HCT116 (cell line): ENCODE data around the gene KCNIP4. TPM values are rescaled to one million over a fixed set of nuclear protein-coding genes. Genes with fewer than 3 reads are reported as not detected.

Experiments
- ATAC-seq: fragments of 200-7000 bp; cut with Tn5 transposase; 2 replicates; pipeline ENCODE4 v1.9.1; 2020; ENCODE audit warnings: mild to moderate bottlenecking, moderate library complexity
- BruUV-seq: library from RNA; stranded (reverse); fragments of 400-500 nt; replicated peaks from 2 replicates; lab custom pipeline; 2021; lab: Mats Ljungman, UMichigan
- CTCF ChIA-PET: fragments of 300-600 bp; sonication (Branson Sonifier 250); formaldehyde crosslinking; loops from one replicate; lab custom pipeline; 2021; ENCODE audit warnings: antibody characterized with exemption; lab: Charles Lee
- POLR2A ChIA-PET: fragments of 300-600, 350-600 bp; sonication (Branson Sonifier 250); formaldehyde crosslinking; loops from one replicate; lab custom pipeline; 2021; ENCODE audit warnings: antibody characterized with exemption; lab: Charles Lee
- RAD21 ChIA-PET, 2 experiments: fragments of 300-600 bp; sonication (Branson Sonifier 250); formaldehyde crosslinking; loops; one replicate each; lab custom pipeline; 2023; ENCODE audit warnings: low total read pairs in 2 of 2; ENCODE audit not compliant: uncharacterized antibody in 2 of 2, unreplicated experiment in 2 of 2, low non-redundant PET in 1 of 2; lab: Charles Lee
- DNase-seq: peaks from one replicate; pipeline ENCODE4 v3.0.0-alpha.2; 2010; ENCODE audit warnings: low read depth, low spot score
- H2AFZ ChIP-seq: fragments of 200-600 bp; shearing (Covaris generic), sonication (generic); 2 replicates; pipeline ENCODE4 v1.6.1; 2017; ENCODE audit warnings: low read depth, mixed run types, mixed read lengths, antibody characterized with exemption, low read length; ENCODE audit not compliant: poor library complexity, severe bottlenecking
- H3K27ac ChIP-seq: 2 replicates; pipeline ENCODE4 v1.5.1; 2012; ENCODE audit warnings: low read depth, low read length
- H3K27me3 ChIP-seq: fragments of 200-600 bp; sonication (generic); 2 replicates; pipeline ENCODE4 v1.6.1; 2016; ENCODE audit warnings: mixed run types, low read length, mixed read lengths; ENCODE audit not compliant: insufficient read depth
- H3K36me3 ChIP-seq, 2 experiments: fragments of 200-500 bp in 1 of 2; fragments of 200-600 bp in 1 of 2; sonication (Bioruptor generic) in 1 of 2; sonication (generic) in 1 of 2; 2 replicates each; pipeline versions ENCODE4 v1.5.1 to v1.6.1; 2014 to 2016; ENCODE audit warnings: low read length in 2 of 2, inconsistent platforms in 1 of 2, mixed read lengths in 1 of 2, mixed run types in 1 of 2; ENCODE audit not compliant: insufficient read depth in 2 of 2, control insufficient read depth in 1 of 2
- H3K4me1 ChIP-seq, 2 experiments: fragments of 200-600 bp in 1 of 2; sonication (generic) in 1 of 2; 2 replicates each; pipeline versions ENCODE4 v1.5.1 to v1.6.1; 2012 to 2017; ENCODE audit warnings: low read length in 2 of 2, inconsistent platforms in 1 of 2, mild to moderate bottlenecking in 1 of 2, mixed read lengths in 1 of 2, mixed run types in 1 of 2, moderate library complexity in 1 of 2; ENCODE audit not compliant: insufficient read depth in 2 of 2, control insufficient read depth in 1 of 2
- H3K4me2 ChIP-seq: fragments of 200-600 bp; sonication (generic); 2 replicates; pipeline ENCODE4 v1.6.1; 2017; ENCODE audit warnings: mixed run types, low read length, mixed read lengths
- H3K4me3 ChIP-seq, 2 experiments: fragments of 200-600 bp in 1 of 2; sonication (generic) in 1 of 2; replicated peaks in 1 of 2; 2 replicates each; pipeline ENCODE4 v1.5.1; 2011 to 2016; ENCODE audit warnings: low read length in 2 of 2, control low read depth in 1 of 2, low read depth in 1 of 2, mild to moderate bottlenecking in 1 of 2, mixed read lengths in 1 of 2, mixed run types in 1 of 2
- H3K79me2 ChIP-seq: fragments of 200-600 bp; sonication (generic); 2 replicates; pipeline ENCODE4 v1.6.1; 2017; ENCODE audit warnings: mild to moderate bottlenecking, mixed run types, low read length, moderate library complexity, mixed read lengths; ENCODE audit not compliant: insufficient read depth
- H3K9ac ChIP-seq: fragments of 200-600 bp; sonication (generic); 2 replicates; pipeline ENCODE4 v1.6.1; 2016; ENCODE audit warnings: low read length, mixed read lengths
- H3K9me2 ChIP-seq: fragments of 200-600 bp; sonication (generic), shearing (Covaris generic); 2 replicates; pipeline ENCODE4 v1.6.1; 2017; ENCODE audit warnings: mixed run types, mild to moderate bottlenecking, moderate library complexity; ENCODE audit not compliant: insufficient read depth
- H3K9me3 ChIP-seq, 2 experiments: fragments of 200-500 bp in 1 of 2; fragments of 200-600 bp in 1 of 2; sonication (Bioruptor generic) in 1 of 2; sonication (generic) in 1 of 2; 2 replicates each; pipeline ENCODE4 v1.6.1; 2014 to 2017; ENCODE audit warnings: low read length in 2 of 2, mixed read lengths in 2 of 2, inconsistent platforms in 1 of 2, low read depth in 1 of 2, mild to moderate bottlenecking in 1 of 2, mixed run types in 1 of 2, moderate library complexity in 1 of 2; ENCODE audit not compliant: control insufficient read depth in 1 of 2, insufficient read depth in 1 of 2
- H4K20me1 ChIP-seq: fragments of 200-600 bp; sonication (generic), shearing (Covaris generic); 2 replicates; pipeline ENCODE4 v1.6.1; 2017; ENCODE audit warnings: mixed run types, mild to moderate bottlenecking, moderate library complexity; ENCODE audit not compliant: insufficient read depth
- CBX3 ChIP-seq: IDR thresholded peaks from 2 replicates; pipeline ENCODE4 v1.6.1; 2012; ENCODE audit warnings: low read depth
- CEBPB ChIP-seq: IDR thresholded peaks from 2 replicates; pipeline ENCODE4 v1.6.1; 2012; ENCODE audit warnings: low read depth
- CTCF ChIP-seq, 3 experiments: fragments of 200-600 bp in 1 of 3; sonication (generic) in 1 of 3; IDR thresholded peaks in 2 of 3; conservative IDR thresholded peaks in 1 of 3; 2 replicates each; pipeline ENCODE4 v1.5.1; 2012 to 2017; ENCODE audit warnings: low read depth in 2 of 3, low read length in 2 of 3, antibody characterized with exemption in 1 of 3, borderline replicate concordance in 1 of 3, control low read depth in 1 of 3, mild to moderate bottlenecking in 1 of 3, mixed read lengths in 1 of 3, mixed run types in 1 of 3, moderate library complexity in 1 of 3; ENCODE audit not compliant: insufficient read depth in 1 of 3
- EGR1 ChIP-seq: IDR thresholded peaks from 2 replicates; pipeline ENCODE4 v1.6.1; 2012; ENCODE audit warnings: low read depth
- EZH2phosphoT487 ChIP-seq: fragments of 200-600 bp; IDR thresholded peaks from 2 replicates; pipeline ENCODE4 v1.6.1; 2018; ENCODE audit warnings: antibody characterized with exemption, borderline replicate concordance
- FOSL1 ChIP-seq: IDR thresholded peaks from 2 replicates; pipeline ENCODE4 v1.6.1; 2012; ENCODE audit warnings: low read depth
- JUND ChIP-seq: IDR thresholded peaks from 2 replicates; pipeline ENCODE4 v1.6.1; 2012
- MAX ChIP-seq: IDR thresholded peaks from 2 replicates; pipeline ENCODE4 v1.6.1; 2012
- POLR2A ChIP-seq: IDR thresholded peaks from 2 replicates; pipeline ENCODE4 v1.7.0; 2011; ENCODE audit warnings: borderline replicate concordance; ENCODE audit not compliant: insufficient read depth, insufficient read length; ENCODE audit errors: extremely low read depth
- POLR2AphosphoS5 ChIP-seq: IDR thresholded peaks from 2 replicates; pipeline ENCODE4 v1.6.1; 2011; ENCODE audit warnings: mild to moderate bottlenecking, low read depth, low read length, moderate library complexity
- RAD21 ChIP-seq: IDR thresholded peaks from 2 replicates; pipeline ENCODE4 v1.6.1; 2012; ENCODE audit warnings: low read depth, mild to moderate bottlenecking
- REST ChIP-seq: IDR thresholded peaks from 2 replicates; pipeline ENCODE4 v1.6.1; 2012; ENCODE audit warnings: low read depth
- SIN3A ChIP-seq: IDR thresholded peaks from 2 replicates; pipeline ENCODE4 v1.6.1; 2012; ENCODE audit warnings: low read depth
- SP1 ChIP-seq: IDR thresholded peaks from 2 replicates; pipeline ENCODE4 v1.6.1; 2012; ENCODE audit warnings: low read depth
- SRF ChIP-seq: IDR thresholded peaks from 2 replicates; pipeline ENCODE4 v1.6.1; 2012; ENCODE audit warnings: low read depth
- TCF7L2 ChIP-seq: IDR thresholded peaks from 2 replicates; pipeline ENCODE4 v1.7.0; 2011; ENCODE audit warnings: borderline replicate concordance, inconsistent platforms; ENCODE audit not compliant: insufficient read depth, insufficient read length; ENCODE audit errors: extremely low read depth
- YY1 ChIP-seq: IDR thresholded peaks from 2 replicates; pipeline ENCODE4 v1.6.1; 2011; ENCODE audit warnings: low read length, low read depth, moderate library complexity, mild to moderate bottlenecking; ENCODE audit not compliant: insufficient replicate concordance; ENCODE audit errors: extremely low read depth
- ZBTB33 ChIP-seq: IDR thresholded peaks from 2 replicates; pipeline ENCODE4 v1.6.1; 2011; ENCODE audit warnings: mild to moderate bottlenecking, low read length, moderate library complexity; ENCODE audit not compliant: insufficient replicate concordance; ENCODE audit errors: extremely low read depth
- ZFX ChIP-seq: fragments of 450-650 bp; IDR thresholded peaks from 2 replicates; pipeline ENCODE4 v1.6.1; 2017
- ZNF274 ChIP-seq: fragments of 200-500 bp; sonication (Bioruptor generic); IDR thresholded peaks from 2 replicates; pipeline ENCODE4 v1.6.1; 2014; ENCODE audit warnings: mild to moderate bottlenecking, low read depth, low read length, inconsistent platforms
- intact Hi-C: fragments of 100-400 bp; cut with micrococcal nuclease; formaldehyde crosslinking; loops from 2 replicates; pipeline ENCODE4 v1.10.0; 2022
- total RNA-seq: library from RNA; stranded (reverse); gene quantifications from one replicate; pipeline ENCODE4 v1.2.1, GENCODE V29; 2021; ENCODE audit not compliant: unreplicated experiment

The KCNIP4 gene
- total RNA-seq, 1 experiment from 2014 or later = not detected

- Histone ChIP-seq H3K4me2 (no peak overlapping the region), H3K27ac (no peak overlapping the region), H3K9me3 (no peaks in the 10 kb centered on the region), H3K27me3 (no peaks in the 10 kb centered on the region), H4K20me1 (no peaks in the 10 kb centered on the region)
- no peak for DNase-seq
- ATAC-seq = no peak
- BruUV-seq = no TSS peak
- TF ChIP-seq CBX3 (no peak), POLR2A (no peak), ZFX (no peak), CEBPB (no peak), EZH2phosphoT487 (no peak), ZBTB33 (no peak), ZNF274 (no peak), FOSL1 (no peak), TCF7L2 (no peak), RAD21 (no peak), SRF (no peak), POLR2AphosphoS5 (no peak), JUND (no peak), EGR1 (no peak), YY1 (no peak), REST (no peak), CTCF (IDR thresholded peaks at IDR 0.05 in 2 of 3, conservative IDR thresholded peaks at IDR 0.05 in 1 of 3; ENCODE audit: borderline replicate concordance in 1 of 3, insufficient read depth in 1 of 3, low read depth in 2 of 3, low read length in 2 of 3) (no peak), SIN3A (no peak), MAX (no peak), SP1 (no peak)
- TF ChIP-seq, all 23 proteins: peak for 0
- Histone ChIP-seq H3K9ac (no peak overlapping the region), H3K36me3 (no peaks in the 10 kb centered on the region), H3K4me1 (no peaks in the 10 kb centered on the region), H3K9me2 (no peaks in the 10 kb centered on the region), H2AFZ (no peak overlapping the region), H3K4me3 (no peak overlapping the region), H3K79me2 (no peaks in the 10 kb centered on the region)
- RAD21 ChIA-PET = no interaction called here
- POLR2A ChIA-PET = no interaction called here
- CTCF ChIA-PET = no interaction called here
- intact Hi-C loops = no loop called here
These were observed 122.5 kb downstream of the KCNIP4 start for GRCh38 chr4:21826071-21826470.
